Bronchial epithelial cell (primary cell): ENCODE results near the gene SYNC. TPM values are rescaled to one million over a fixed set of nuclear protein-coding genes. Genes with fewer than 3 reads are reported as not detected.

Experiments
- DNase-seq: peaks from one replicate; pipeline ENCODE4 v3.0.0-alpha.2; 2010; ENCODE audit warnings: low read depth
- FAIRE-seq: peaks from 2 replicates; lab custom pipeline; 2011; peaks lifted over from hg19 to GRCh38; lab: Jason Lieb, UNC
- H3K27me3 ChIP-seq: 2 replicates; pipeline ENCODE4 v1.5.1; 2011; ENCODE audit warnings: low read length; ENCODE audit not compliant: control insufficient read depth, insufficient read depth
- H3K36me3 ChIP-seq: 2 replicates; pipeline ENCODE4 v1.5.1; 2011; ENCODE audit warnings: low read length; ENCODE audit not compliant: control insufficient read depth, insufficient read depth
- H3K4me3 ChIP-seq: 2 replicates; pipeline ENCODE4 v1.5.1; 2011; ENCODE audit warnings: mild to moderate bottlenecking, low read depth, low read length, control low read depth
- CTCF ChIP-seq: IDR thresholded peaks from 2 replicates; pipeline ENCODE4 v1.5.1; 2011; ENCODE audit warnings: mild to moderate bottlenecking, moderate library complexity, low read length, control low read depth, inconsistent platforms; ENCODE audit not compliant: insufficient read depth, severe bottlenecking
- total RNA-seq: library from RNA; depleted of rRNA; stranded (reverse); fragments of >200 nt; gene quantifications from 2 replicates; pipeline ENCODE4 v1.2.1, GENCODE V29; 2014

The SYNC gene
- total RNA-seq, 1 donor from 2014 or later, result 3.4 TPM

GRCh38 chr1:32666901-32667566, 35.5 kb downstream of the SYNC start:
- FAIRE-seq (no peak), DNase-seq (no peak)
- peaks cover 12% of the 10 kb centered on the region for H3K36me3 ChIP-seq
- H3K4me3 ChIP-seq, result no peak overlapping the region
- no peaks in the 10 kb centered on the region for H3K27me3 ChIP-seq
- no peak for TF ChIP-seq CTCF

GRCh38 chr1:32665915-32666314, 36.7 kb downstream of the SYNC start:
- H3K4me3 ChIP-seq, result no peak overlapping the region
- H3K36me3 ChIP-seq, result peaks cover 8% of the 10 kb centered on the region
- H3K27me3 ChIP-seq, result no peaks in the 10 kb centered on the region
- TF ChIP-seq CTCF, result no peak
- FAIRE-seq, result no peak
- no peak for DNase-seq

GRCh38 chr1:32659581-32659980, 43.0 kb downstream of the SYNC start:
- no peaks in the 10 kb centered on the region for H3K27me3 ChIP-seq
- TF ChIP-seq CTCF, result no peak
- H3K36me3 ChIP-seq, result peaks cover 10% of the 10 kb centered on the region
- no peak for DNase-seq
- no peak overlapping the region for H3K4me3 ChIP-seq
- FAIRE-seq, result no peak

GRCh38 chr1:32652244-32652962, 50.2 kb downstream of the SYNC start:
- H3K36me3 ChIP-seq, result peaks cover 10% of the 10 kb centered on the region
- FAIRE-seq, result no peak
- no peak overlapping the region for H3K4me3 ChIP-seq

GRCh38 chr1:32651461-32652073, 51.0 kb downstream of the SYNC start:
- FAIRE-seq (no peak), DNase-seq (no peak)
- TF ChIP-seq CTCF, result no peak

More at GRCh38 chr1:32652244-32652962, 50.2 kb downstream of the SYNC start:
- no peaks in the 10 kb centered on the region for H3K27me3 ChIP-seq
- TF ChIP-seq CTCF, result no peak
- DNase-seq, result no peak

More at GRCh38 chr1:32651461-32652073, 51.0 kb downstream of the SYNC start:
- Histone ChIP-seq H3K27me3 (no peaks in the 10 kb centered on the region), H3K4me3 (peak overlapping the region; percentile 62), H3K36me3 (peaks cover 5% of the 10 kb centered on the region)
